HUDEP-2 (cell line): ENCODE results near the gene TBC1D22A.

Source experiments
- DNase-seq, 76 experiments: peaks; one replicate each; lab custom pipeline; 2025; ENCODE audit not compliant: unreplicated experiment in 76 of 76; lab: John Stamatoyannopoulos, UW

The TBC1D22A gene

GRCh38 chr22:46828323-46828900, 66.0 kb downstream of the TBC1D22A start:
- DNase-seq, result no peak

- DNase-seq, result no peak
These were observed 66.9 kb downstream of the TBC1D22A start for GRCh38 chr22:46829117-46829891.

DNA sequence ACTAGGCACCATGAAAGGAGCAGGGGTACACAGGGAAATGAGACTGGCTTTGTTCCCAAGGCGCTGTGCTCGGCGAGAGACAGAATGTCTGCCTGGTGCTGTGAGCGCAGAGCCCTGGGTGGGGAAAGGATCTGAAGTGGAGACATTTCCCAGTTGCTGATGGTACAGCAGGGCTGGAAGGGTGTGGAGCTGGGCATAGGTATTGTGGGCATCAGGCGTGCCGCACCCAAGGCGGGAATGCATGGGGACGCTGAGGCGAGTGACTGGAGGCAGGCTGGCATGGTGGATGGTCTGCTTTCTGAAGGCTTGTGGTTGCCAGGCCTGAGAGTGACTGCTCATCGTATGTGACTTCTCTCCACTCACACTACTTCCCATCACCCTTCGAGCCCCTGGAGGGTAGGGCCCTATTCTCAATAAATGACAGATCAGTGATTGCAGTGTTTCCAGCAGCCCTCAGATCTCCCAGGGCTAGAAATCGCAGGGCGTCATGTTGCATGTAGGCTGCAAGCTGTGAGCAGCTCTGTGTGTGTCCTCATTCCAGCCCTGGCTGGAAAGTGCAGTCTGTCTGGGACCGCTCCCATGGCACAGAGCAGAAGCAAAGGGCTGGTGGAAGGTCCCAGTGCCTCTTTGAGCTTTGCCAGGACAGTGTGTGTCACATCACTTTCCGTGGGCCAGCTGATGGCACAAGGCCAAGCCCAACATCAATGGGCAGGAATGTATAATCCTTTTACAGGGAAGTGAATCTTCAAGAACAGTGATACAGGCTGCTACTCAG, 67.7 kb downstream of the TBC1D22A start:
- DNase-seq, result no peak

DNA sequence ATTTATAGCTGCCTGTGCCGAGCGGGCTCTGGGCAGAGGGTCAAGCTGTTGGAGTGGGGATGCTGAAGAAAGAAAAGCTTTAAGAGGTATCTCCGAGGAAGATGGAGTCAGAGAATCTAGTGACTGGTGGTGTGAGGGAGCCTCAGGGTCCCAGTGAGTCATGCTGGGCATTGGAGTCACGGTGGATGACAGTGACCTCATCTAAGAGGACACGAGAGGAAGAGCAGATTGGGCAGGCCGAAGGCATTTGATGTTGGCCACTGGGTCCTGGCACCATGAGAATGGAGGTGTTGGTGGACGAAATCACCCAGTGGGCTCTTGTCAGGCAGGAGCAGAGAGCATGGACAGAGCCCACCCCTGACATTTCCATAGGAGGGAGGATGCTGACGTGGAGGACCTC, 68.4 kb downstream of the TBC1D22A start:
- no peak for DNase-seq

DNA sequence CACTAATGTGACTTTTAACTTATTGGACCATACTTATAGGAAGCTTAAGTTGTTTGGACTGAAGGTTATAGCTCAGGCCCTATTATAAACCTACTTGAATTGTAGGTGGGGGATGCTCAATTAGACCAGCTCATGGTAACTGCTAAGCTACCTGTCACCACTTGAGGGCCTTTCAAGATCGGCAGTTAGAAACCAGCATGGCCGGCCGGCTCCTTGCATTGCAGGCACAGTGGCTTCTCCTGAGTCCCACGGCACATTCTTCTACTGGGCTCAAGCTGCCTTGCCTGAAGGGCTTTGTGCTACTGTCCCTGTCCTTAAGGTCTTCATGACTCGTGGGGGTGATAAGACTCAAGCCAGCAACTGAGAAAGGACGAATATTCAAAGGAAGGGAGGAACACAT, 70.8 kb downstream of the TBC1D22A start:
- DNase-seq, result peak in 2 of 76 experiments; percentile 10 to 11

DNA sequence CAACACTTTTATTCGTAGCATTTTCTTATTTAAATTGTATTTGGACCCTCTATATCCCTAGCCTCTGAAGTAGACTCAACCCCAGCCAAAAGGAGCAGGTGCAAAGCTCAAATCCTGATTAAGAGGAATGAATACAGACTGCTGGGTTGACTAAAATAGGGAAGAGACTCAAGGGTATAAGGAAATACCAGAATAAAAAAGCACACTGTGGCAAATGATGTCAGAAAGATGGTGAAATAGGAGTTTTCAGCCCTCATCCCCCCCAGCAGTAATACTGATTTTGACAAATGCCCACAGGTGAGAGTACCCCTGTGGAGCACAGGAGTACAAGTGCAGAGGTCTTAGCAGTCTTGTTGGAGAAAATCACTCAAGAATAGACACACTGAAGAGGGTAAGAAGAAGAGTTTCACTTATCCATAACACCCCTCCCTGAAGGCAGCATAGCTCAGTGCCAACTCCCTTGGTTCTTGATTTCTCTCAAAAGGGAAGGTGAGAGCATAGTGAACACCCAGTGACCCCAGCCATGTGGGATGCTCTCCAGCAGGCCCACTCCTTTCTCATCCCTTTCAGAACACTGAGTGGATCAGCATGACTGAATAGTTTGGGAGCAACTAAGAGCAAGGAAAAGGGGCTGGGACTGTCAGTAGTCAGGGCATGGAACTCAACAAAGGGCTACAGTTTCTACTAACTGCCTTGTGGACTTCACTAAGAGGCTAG, 71.7 kb downstream of the TBC1D22A start:
- DNase-seq, result no peak

- no peak for DNase-seq
These were observed 72.8 kb downstream of the TBC1D22A start for GRCh38 chr22:46835288-46835687.

- no peak for DNase-seq
These were observed 73.2 kb downstream of the TBC1D22A start for GRCh38 chr22:46835693-46836092.

DNA sequence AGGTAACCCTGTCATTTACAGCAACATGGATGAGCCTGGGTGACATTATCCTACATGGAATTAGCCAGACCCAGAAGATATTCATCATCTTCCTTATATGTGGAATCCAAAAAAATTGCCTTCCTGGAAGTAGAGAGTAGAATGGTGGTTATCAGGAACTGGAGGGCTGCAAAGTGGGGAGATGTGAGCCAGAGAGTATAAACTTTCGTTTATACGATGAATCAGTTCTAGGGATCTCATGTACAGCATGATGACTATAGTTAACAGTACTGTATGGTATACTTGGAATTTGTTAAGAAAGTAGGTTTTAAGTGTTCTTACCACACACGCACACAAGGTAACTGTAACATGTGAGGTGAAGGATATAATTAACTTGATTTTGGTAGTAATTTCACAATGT, 79.1 kb downstream of the TBC1D22A start:
- DNase-seq, result no peak

- DNase-seq, result no peak
These were observed 80.2 kb downstream of the TBC1D22A start for GRCh38 chr22:46842606-46843005.

- no peak for DNase-seq
These were observed 81.4 kb downstream of the TBC1D22A start for GRCh38 chr22:46843821-46844255.

- DNase-seq, result no peak
These were observed 82.3 kb downstream of the TBC1D22A start for GRCh38 chr22:46844606-46845210.

DNA sequence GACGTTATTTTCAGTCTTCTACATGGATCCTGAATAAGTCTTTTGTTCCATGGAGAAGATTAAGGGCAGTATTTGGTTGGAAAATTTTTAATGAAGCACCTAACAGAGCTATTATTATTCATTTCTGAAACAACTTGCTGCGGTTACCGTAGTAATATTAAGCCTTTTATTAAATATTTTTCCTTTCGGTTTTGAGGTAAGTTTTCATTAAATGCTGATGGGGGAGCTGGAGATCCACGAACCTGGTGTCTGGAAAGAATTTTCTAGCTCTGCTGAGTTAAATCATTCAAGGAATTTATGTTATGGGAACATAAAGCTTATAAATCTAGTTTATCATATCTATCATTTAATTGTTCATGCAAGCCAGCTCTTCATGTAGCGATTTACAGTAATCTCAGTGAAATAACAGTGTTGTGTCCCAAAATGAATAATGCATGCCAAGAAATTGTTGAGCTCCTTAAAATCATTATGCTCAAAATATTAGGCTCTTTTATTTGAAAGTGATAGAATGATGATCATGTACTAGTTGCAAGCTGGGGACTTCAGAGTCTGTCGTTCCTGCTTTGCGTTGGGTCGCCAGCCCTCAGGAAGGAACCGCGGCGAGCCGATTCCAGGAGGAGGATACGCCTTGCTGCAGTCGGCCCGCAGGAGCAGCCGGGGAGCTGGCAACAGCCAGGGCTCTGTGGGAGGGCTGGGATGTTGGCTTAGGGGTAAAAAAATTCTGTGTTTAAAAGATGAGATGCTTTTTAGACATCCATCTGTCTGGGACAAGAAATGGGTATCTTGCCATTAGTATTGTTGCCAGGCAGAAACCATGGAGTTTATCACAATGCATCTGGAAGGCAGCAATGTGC, 83.1 kb downstream of the TBC1D22A start:
- no peak for DNase-seq

DNA sequence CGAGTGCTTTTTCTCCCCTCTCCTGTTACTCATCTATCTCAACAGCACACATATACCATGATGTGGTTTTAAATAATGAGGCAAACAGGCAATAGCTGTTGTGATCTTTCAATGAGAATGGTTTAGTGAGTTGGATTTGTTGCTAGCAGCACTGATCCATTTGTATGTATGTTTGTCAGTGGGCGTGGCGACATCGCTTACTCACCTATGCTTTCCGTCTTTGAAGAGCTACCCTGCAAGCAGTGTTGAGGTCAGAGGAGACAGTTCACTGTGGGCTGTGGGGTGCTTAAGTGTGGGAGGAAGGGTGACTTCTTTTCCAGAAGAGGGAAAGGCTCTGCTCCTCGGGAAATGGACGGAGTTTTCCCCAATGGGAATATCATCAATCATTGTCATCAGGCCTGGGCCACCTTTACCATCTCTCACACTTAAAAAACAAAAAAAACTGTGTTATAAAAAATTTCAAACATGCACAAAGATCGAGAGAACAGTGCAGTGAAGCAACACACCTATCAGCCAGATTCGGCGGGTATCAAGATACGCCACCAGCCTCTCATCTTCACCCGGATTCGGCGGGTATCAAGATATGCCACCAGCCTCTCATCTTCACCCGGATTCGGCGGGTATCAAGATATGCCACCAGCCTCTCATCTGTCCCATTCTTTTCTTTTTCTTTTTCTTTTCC, 83.8 kb downstream of the TBC1D22A start:
- DNase-seq, result no peak

- DNase-seq, result no peak
These were observed 84.4 kb downstream of the TBC1D22A start for GRCh38 chr22:46846832-46847355.

GRCh38 chr22:46848197-46848596, 85.7 kb downstream of the TBC1D22A start:
- DNase-seq, result no peak

DNA sequence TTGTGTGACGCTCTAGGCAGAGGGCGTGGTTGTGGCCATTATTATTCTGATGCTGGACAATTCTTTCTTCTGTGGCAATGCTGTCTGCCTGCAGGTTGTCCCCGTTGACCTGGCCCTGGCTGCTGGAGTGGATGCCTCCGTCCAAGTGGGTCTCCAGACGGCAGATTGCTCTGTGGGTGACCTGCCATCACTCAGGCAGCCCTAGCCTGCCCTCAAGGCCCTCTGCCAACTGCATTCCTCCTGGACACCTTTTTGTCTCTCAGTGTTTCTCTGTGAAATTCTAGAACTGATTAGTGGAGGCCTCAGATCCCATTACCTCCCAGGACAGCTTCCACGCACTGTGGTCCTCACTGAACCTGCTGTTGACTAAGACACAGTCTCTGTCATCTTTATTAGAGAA, 86.7 kb downstream of the TBC1D22A start:
- no peak for DNase-seq

GRCh38 chr22:46849951-46850350, 87.5 kb downstream of the TBC1D22A start:
- DNase-seq, result no peak

- no peak for DNase-seq
These were observed 88.9 kb downstream of the TBC1D22A start for GRCh38 chr22:46851311-46851710.
